ENCODE results near the gene ANKRD33B. TPM values are rescaled to one million over a fixed set of nuclear protein-coding genes. Genes with fewer than 3 reads are reported as not detected.

ANKRD33B gene
- polyA plus RNA-seq, 3 donors from 2014 or later: 0.13 to 0.15 TPM; not detected in 1

- H3K36me3 Mint-ChIP-seq: no peaks in the 10 kb centered on the region
- H3K27ac Mint-ChIP-seq: peak overlapping the region in 1 of 6 donors; percentile 28
- peaks cover 4 to 11% (median 6%) of the 10 kb centered on the region in 3 donors for H3K27me3 Mint-ChIP-seq (ENCODE audit: low read depth in 3 of 3)
- no peaks in the 10 kb centered on the region for H3K9me3 Mint-ChIP-seq
- peaks cover 0 to 7% of the 10 kb centered on the region in 2 donors for H3K4me1 Mint-ChIP-seq
- no peak overlapping the region for H3K4me3 Mint-ChIP-seq
- no peak for DNase-seq
These were observed 35.0 kb upstream of the ANKRD33B start for GRCh38 chr5:10528827-10529226.

DNA sequence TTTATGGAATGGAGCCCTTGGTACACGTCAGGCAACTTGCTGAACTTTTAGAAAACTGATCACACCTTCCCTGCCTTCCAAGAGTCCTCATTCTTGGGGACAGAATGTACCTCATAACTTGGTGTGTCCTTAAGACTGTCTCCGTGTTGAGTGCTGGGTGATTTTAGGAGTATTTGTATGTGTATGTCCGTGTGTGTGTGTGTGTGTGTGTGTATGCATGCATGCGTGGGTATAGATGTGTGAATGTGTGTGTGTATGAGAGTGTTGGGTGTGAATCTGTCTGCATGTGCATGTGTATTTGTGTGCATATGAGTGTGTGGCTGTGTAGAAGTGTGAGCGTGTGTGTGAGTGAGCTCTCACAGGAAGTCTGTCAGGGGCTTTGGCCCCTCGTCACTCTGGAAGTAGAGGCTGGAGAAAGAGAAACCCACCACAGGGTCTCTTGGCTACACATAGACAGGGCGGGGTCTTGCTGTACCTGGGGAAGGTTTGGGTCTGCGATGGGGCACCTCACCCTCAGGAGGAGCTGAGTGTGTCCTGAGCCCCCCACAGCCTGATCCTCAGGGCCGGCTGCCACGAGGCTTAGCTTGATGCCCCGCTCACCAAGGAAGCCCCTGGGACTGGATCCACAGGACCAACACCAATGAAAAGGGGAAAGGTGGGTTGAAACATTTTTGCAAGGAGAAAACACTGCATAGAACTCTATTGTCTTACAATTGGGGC is 33.1 kb upstream of the ANKRD33B start:
- Mint-ChIP-seq H3K4me1 (peaks cover 0 to 7% of the 10 kb centered on the region in 2 donors), H3K27me3 (ENCODE audit: low read depth in 3 of 3) (peaks cover 4 to 8% (median 6%) of the 10 kb centered on the region in 3 donors), H3K9me3 (no peaks in the 10 kb centered on the region), H3K36me3 (no peaks in the 10 kb centered on the region), H3K4me3 (no peak overlapping the region), H3K27ac (no peak overlapping the region)
- no peak for DNase-seq

DNA sequence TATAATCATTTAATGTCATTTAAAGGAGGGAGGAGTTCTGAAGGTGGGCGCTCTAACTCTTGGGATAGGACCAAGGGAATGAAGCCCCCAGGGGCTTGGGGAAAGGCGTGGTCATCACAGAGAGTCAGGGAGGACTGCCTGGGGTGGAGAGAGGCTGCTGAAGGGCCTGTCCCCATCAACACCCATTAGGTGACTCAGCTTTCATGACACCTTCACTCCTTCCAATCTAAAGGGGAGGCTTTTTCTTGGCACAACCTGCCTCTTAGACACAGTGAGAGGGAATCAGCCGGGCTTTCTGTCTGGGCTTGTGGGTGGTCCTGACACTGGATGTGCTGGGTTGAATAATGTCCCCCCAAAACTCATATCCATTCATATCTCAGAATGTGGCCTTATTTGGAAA is 31.4 kb upstream of the ANKRD33B start:
- Mint-ChIP-seq H3K4me1 (peaks cover 10 to 17% of the 10 kb centered on the region in 2 donors), H3K9me3 (no peaks in the 10 kb centered on the region), H3K27ac (no peak overlapping the region), H3K4me3 (peak overlapping the region in 1 of 5 donors; percentile 23), H3K36me3 (no peaks in the 10 kb centered on the region), H3K27me3 (ENCODE audit: low read depth in 3 of 3) (peaks cover 4 to 8% (median 7%) of the 10 kb centered on the region in 3 donors)
- no peak for DNase-seq

GRCh38 chr5:10533226-10533625 is 30.6 kb upstream of the ANKRD33B start:
- Mint-ChIP-seq H3K9me3 (no peaks in the 10 kb centered on the region), H3K4me1 (peaks cover 17 to 25% of the 10 kb centered on the region in 2 donors), H3K27me3 (ENCODE audit: low read depth in 3 of 3) (peaks cover 4 to 11% (median 10%) of the 10 kb centered on the region in 3 donors), H3K4me3 (peak overlapping the region in 1 of 5 donors; percentile 48), H3K27ac (no peak overlapping the region), H3K36me3 (no peaks in the 10 kb centered on the region)
- no peak for DNase-seq

DNA sequence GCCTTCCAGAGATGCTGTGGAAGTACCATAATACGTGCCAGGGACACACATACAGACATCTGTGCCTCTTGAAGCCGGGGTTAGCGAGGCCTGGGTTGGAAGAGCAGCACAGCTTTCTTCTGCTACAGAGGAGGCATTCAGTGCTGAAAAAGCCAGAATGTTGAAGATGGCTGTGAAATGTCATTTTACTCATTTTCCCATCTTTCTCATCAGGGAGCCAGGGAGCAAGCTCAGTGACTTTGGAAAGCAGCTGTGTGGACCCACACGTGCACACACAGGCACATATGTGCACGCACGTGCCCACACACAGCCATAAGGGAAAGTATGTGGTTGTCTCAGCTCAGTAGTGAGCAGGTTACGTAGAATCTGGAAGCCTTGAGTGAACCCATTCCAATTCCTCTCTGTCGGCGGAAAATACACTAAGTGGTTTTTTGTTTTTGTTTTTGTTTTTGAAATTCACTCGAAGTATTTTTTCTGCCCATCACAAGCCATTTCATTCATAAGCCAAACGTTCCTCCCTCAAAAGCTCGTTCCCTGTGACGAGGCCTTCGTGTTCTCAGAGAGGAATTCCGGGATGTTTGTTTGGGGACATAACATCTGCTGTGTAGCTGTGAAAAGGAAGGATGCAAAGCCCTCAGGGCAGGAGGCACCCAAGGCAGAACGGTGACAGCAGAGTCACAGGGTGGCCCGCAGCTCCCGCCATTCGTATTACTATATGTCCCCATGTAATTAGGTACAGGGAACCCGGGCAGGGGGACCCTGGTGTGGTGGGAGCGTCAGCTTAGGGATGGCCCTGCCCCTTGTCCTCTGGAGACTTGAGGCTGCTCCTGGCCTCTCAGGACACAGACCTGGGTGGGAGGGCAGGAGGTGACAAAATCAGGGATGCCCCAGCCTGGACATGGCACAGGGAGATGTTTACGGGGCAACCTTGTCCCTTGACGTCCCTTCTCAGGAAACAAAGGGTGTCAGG is 29.0 kb upstream of the ANKRD33B start:
- no peak for DNase-seq
- Mint-ChIP-seq H3K9me3 (no peaks in the 10 kb centered on the region), H3K27me3 (ENCODE audit: low read depth in 3 of 3) (peaks cover 4 to 12% (median 8%) of the 10 kb centered on the region in 3 donors), H3K4me3 (no peak overlapping the region), H3K36me3 (no peaks in the 10 kb centered on the region), H3K27ac (no peak overlapping the region), H3K4me1 (peaks cover 17 to 26% of the 10 kb centered on the region in 2 donors)

DNA sequence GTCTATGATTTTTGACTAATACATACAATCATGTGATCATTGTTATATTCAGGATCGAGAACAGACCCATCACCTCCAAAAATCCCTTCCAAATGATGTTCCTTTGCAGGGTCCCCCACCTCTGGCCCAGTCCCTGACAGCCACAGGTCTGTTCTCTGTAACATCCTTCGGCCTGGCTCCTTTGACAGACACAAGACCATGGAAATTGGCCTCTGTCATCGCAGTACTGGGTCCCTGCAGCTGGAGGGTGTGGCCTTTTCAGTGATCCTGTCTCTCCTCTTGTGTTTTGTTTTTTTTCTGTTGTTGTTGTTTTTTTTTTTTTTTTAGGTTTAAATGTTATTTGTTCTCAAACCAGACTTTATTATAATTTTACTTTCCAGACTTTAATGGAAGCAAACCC is 27.4 kb upstream of the ANKRD33B start:
- Mint-ChIP-seq H3K27ac (peak overlapping the region in 1 of 6 donors; percentile 74), H3K4me1 (peaks cover 17 to 26% of the 10 kb centered on the region in 2 donors), H3K36me3 (no peaks in the 10 kb centered on the region), H3K27me3 (ENCODE audit: low read depth in 3 of 3) (peaks cover 3 to 19% (median 7%) of the 10 kb centered on the region in 3 donors), H3K4me3 (peak overlapping the region in 3 of 5 donors; percentile 63 to 81 (median 76)), H3K9me3 (no peaks in the 10 kb centered on the region)
- no peak for DNase-seq

DNA sequence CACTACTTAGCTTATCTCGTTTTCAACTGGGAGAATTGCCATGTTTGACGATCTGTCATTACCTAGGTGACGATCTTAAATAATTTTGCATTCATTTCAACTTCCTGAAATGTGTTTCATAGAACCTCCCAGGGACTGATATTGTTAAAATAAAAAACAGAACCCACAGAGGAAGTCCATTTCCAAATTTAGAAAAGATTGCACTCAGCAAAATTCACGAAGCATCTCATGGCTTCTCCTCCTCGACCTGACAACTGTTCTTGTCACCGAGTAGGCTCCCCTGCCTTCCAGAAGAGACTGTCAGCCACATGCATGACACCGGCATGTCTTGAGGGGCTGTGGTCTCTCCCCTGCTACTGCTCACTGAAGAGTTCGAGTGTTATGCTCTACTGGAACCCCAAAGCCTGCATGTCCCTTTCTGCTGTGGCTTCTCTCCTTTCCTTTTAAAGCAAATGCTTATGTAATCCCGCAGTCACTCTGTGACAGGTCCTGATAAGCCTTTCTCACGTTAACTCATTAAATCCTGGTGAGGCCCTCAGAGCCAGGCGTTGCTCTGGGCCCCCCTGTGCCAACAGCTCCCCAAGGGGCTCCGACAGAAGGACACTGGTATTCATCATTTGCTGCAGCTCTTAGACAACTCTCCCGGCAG is 26.8 kb upstream of the ANKRD33B start:
- Mint-ChIP-seq H3K36me3 (no peaks in the 10 kb centered on the region), H3K4me3 (peak overlapping the region; percentile 41 to 81 (median 63)), H3K4me1 (peaks cover 17 to 26% of the 10 kb centered on the region in 2 donors), H3K27me3 (ENCODE audit: low read depth in 3 of 3) (peaks cover 3 to 19% (median 8%) of the 10 kb centered on the region in 3 donors), H3K9me3 (no peaks in the 10 kb centered on the region), H3K27ac (peak overlapping the region in 3 of 6 donors; percentile 28 to 74 (median 40))
- DNase-seq: no peak

GRCh38 chr5:10537624-10538023 is 26.2 kb upstream of the ANKRD33B start:
- peak overlapping the region in 3 of 5 donors; percentile 41 to 63 (median 54) for H3K4me3 Mint-ChIP-seq
- peaks cover 17 to 22% of the 10 kb centered on the region in 2 donors for H3K4me1 Mint-ChIP-seq
- peak overlapping the region in 1 of 6 donors; percentile 74 for H3K27ac Mint-ChIP-seq
- DNase-seq: no peak
- peaks cover 3 to 17% (median 10%) of the 10 kb centered on the region in 3 donors for H3K27me3 Mint-ChIP-seq (ENCODE audit: low read depth in 3 of 3)
- no peaks in the 10 kb centered on the region for H3K36me3 Mint-ChIP-seq
- H3K9me3 Mint-ChIP-seq: no peaks in the 10 kb centered on the region

GRCh38 chr5:10538103-10538788 is 25.6 kb upstream of the ANKRD33B start:
- no peaks in the 10 kb centered on the region for H3K36me3 Mint-ChIP-seq
- H3K9me3 Mint-ChIP-seq: no peaks in the 10 kb centered on the region
- no peak overlapping the region for H3K4me3 Mint-ChIP-seq
- peaks cover 1 to 11% (median 10%) of the 10 kb centered on the region in 3 donors for H3K27me3 Mint-ChIP-seq (ENCODE audit: low read depth in 3 of 3)
- peaks cover 17 to 19% of the 10 kb centered on the region in 2 donors for H3K4me1 Mint-ChIP-seq
- DNase-seq: no peak
- H3K27ac Mint-ChIP-seq: peak overlapping the region in 1 of 6 donors; percentile 17

DNA sequence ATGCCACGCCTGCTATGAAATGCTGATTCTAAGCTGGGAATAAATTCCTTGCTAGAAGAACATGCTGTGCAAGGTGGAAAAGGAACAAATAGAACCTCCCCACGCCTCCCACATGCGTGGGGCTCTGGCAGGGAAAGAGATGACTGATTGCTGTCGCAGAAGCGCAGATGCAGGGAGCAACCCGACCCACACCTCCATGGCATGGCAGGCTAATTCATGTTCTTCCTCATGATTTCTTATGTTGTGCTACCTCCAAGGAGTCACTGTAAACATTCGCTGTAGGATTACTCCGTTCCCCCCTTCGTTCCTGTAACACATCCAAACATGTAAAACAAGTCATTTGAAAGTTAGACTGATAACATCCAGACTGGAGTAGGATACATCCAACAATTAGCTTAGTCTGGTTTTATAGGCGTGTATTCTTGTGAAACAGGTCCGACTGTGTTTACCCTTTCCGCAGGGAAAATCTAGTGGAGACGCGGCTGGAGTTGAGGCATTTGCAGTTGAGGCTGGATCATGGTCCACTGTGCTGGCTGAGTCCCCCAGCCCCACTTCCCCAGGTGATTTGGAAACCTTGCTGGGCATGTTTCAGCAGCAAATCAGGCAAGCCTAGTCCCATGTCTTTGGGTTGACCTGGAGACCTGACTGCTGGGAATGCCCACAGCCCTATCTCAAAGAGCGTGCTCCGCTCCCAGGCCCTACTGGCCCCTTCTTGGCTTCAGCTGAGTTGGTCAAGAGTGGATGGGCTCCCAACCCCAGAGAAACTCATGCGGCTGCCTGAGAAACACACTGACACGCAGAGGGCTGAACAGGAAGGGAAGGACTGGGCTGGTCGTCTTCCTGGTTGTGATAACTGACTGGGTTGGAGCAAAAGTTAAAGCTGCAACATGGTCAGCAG is 24.8 kb upstream of the ANKRD33B start:
- Mint-ChIP-seq H3K36me3 (no peaks in the 10 kb centered on the region), H3K27ac (no peak overlapping the region), H3K9me3 (no peaks in the 10 kb centered on the region), H3K4me3 (no peak overlapping the region), H3K27me3 (ENCODE audit: low read depth in 3 of 3) (peaks cover 1 to 12% (median 10%) of the 10 kb centered on the region in 3 donors), H3K4me1 (peaks cover 17 to 19% of the 10 kb centered on the region in 2 donors)
- no peak for DNase-seq

GRCh38 chr5:10539687-10539998 is 24.2 kb upstream of the ANKRD33B start:
- Mint-ChIP-seq H3K4me3 (no peak overlapping the region), H3K36me3 (no peaks in the 10 kb centered on the region), H3K27ac (no peak overlapping the region), H3K9me3 (no peaks in the 10 kb centered on the region), H3K27me3 (ENCODE audit: low read depth in 3 of 3) (peaks cover 1 to 14% (median 10%) of the 10 kb centered on the region in 3 donors), H3K4me1 (peaks cover 17 to 19% of the 10 kb centered on the region in 2 donors)
- no peak for DNase-seq

GRCh38 chr5:10540036-10540544 is 23.8 kb upstream of the ANKRD33B start:
- Mint-ChIP-seq H3K4me3 (no peak overlapping the region), H3K9me3 (no peaks in the 10 kb centered on the region), H3K27me3 (ENCODE audit: low read depth in 3 of 3) (peaks cover 1 to 14% (median 10%) of the 10 kb centered on the region in 3 donors), H3K36me3 (no peaks in the 10 kb centered on the region), H3K4me1 (peaks cover 17 to 19% of the 10 kb centered on the region in 2 donors), H3K27ac (no peak overlapping the region)
- no peak for DNase-seq

Data from immature natural killer cell (primary cell).